ENCODE measurements around the gene SPATA32.

SPATA32 gene

DNA sequence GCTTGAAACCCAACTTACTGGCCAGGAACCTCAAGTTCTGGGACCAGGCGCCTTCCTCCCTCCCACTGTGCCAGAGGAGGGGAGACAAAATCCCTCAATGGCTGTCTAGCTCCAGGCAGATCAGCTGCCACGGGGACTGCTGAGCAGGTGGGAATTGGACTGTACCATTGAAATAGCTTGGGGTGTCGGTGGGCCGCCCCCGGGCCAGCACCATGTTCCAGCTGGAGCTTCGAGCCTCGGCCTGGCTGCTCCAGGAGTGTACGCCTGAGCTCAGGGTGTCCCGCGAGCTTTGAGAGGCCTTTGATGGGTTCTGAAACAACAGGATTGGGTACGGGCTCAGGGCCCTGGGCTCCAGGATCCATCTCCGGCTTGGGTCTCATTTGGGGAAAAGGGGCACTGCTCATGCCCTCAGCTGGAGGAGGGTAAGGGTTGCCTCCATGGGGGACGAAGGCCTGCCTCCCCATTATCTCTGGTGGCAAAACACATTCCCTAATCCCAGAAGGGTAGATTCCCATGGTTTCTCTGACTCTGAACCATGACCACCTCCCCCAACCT, 4.6 kb upstream of the SPATA32 start:
- peak overlapping the region; percentile 25 for H3K9ac ChIP-seq (ENCODE audit: low read depth, low read length)
- H3K4me2 ChIP-seq (ENCODE audit: low read length): peak overlapping the region; percentile 28
- H3K27me3 ChIP-seq (ENCODE audit: control insufficient read depth, insufficient read depth, low read length): no peaks in the 10 kb centered on the region
- H3K4me1 ChIP-seq (ENCODE audit: control insufficient read depth, insufficient read depth, low read length): peaks cover 47% of the 10 kb centered on the region
- peaks cover 83% of the 10 kb centered on the region for H3K36me3 ChIP-seq (ENCODE audit: insufficient read depth, low read length)
- H3K4me3 ChIP-seq (ENCODE audit: low read length): no peak overlapping the region
- H3K9me3 ChIP-seq (replicated peaks; ENCODE audit: low read length): no peaks in the 10 kb centered on the region

GRCh38 chr17:45265821-45266220, 3.9 kb upstream of the SPATA32 start:
- Histone ChIP-seq H3K4me2 (ENCODE audit: low read length) (peak overlapping the region; percentile 28), H3K4me1 (ENCODE audit: control insufficient read depth, insufficient read depth, low read length) (peaks cover 50% of the 10 kb centered on the region), H3K9ac (ENCODE audit: low read depth, low read length) (no peak overlapping the region), H3K27me3 (ENCODE audit: control insufficient read depth, insufficient read depth, low read length) (no peaks in the 10 kb centered on the region), H3K9me3 (replicated peaks; ENCODE audit: low read length) (no peaks in the 10 kb centered on the region), H3K36me3 (ENCODE audit: insufficient read depth, low read length) (peaks cover 79% of the 10 kb centered on the region), H3K4me3 (ENCODE audit: low read length) (no peak overlapping the region)

- H3K4me2 ChIP-seq (ENCODE audit: low read length): no peak overlapping the region
- H3K27me3 ChIP-seq (ENCODE audit: control insufficient read depth, insufficient read depth, low read length): no peaks in the 10 kb centered on the region
- H3K9ac ChIP-seq (ENCODE audit: low read depth, low read length): no peak overlapping the region
- H3K36me3 ChIP-seq (ENCODE audit: insufficient read depth, low read length): peaks cover 71% of the 10 kb centered on the region
- H3K4me1 ChIP-seq (ENCODE audit: control insufficient read depth, insufficient read depth, low read length): peaks cover 50% of the 10 kb centered on the region
- H3K4me3 ChIP-seq (ENCODE audit: low read length): no peak overlapping the region
- no peaks in the 10 kb centered on the region for H3K9me3 ChIP-seq (replicated peaks; ENCODE audit: low read length)
Observed at GRCh38 chr17:45264988-45265387, 3.1 kb upstream of the SPATA32 start.

DNA sequence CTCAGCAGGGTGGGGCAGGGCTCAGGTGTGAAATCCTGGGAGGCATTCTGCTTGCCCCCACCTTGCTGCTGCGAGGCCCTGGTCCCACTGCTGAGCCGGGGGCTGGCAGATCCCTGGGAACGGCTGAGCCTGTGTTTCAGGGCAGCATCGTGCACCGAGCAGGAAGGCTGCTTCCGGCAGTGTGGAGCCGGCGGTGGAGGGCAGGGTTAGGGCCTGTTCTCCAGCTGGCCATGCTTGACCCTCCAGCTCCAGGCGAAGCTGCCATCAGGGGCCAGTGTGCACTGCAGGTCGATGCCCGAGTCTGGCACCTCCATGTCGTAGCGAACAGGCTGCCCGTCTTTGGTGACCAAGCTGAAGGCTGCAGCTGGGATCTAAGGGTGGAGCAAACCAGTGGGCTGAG, 2.5 kb upstream of the SPATA32 start:
- H3K4me1 ChIP-seq (ENCODE audit: control insufficient read depth, insufficient read depth, low read length): peaks cover 50% of the 10 kb centered on the region
- H3K9ac ChIP-seq (ENCODE audit: low read depth, low read length): no peak overlapping the region
- H3K27me3 ChIP-seq (ENCODE audit: control insufficient read depth, insufficient read depth, low read length): no peaks in the 10 kb centered on the region
- H3K4me2 ChIP-seq (ENCODE audit: low read length): no peak overlapping the region
- H3K4me3 ChIP-seq (ENCODE audit: low read length): no peak overlapping the region
- no peaks in the 10 kb centered on the region for H3K9me3 ChIP-seq (replicated peaks; ENCODE audit: low read length)
- H3K36me3 ChIP-seq (ENCODE audit: insufficient read depth, low read length): peaks cover 66% of the 10 kb centered on the region

GRCh38 chr17:45263477-45263860, 1.6 kb upstream of the SPATA32 start:
- Histone ChIP-seq H3K27me3 (ENCODE audit: control insufficient read depth, insufficient read depth, low read length) (no peaks in the 10 kb centered on the region), H3K4me2 (ENCODE audit: low read length) (no peak overlapping the region), H3K9me3 (replicated peaks; ENCODE audit: low read length) (no peaks in the 10 kb centered on the region), H3K4me1 (ENCODE audit: control insufficient read depth, insufficient read depth, low read length) (peaks cover 50% of the 10 kb centered on the region), H3K9ac (ENCODE audit: low read depth, low read length) (no peak overlapping the region), H3K36me3 (ENCODE audit: insufficient read depth, low read length) (peaks cover 56% of the 10 kb centered on the region), H3K4me3 (ENCODE audit: low read length) (no peak overlapping the region)

DNA sequence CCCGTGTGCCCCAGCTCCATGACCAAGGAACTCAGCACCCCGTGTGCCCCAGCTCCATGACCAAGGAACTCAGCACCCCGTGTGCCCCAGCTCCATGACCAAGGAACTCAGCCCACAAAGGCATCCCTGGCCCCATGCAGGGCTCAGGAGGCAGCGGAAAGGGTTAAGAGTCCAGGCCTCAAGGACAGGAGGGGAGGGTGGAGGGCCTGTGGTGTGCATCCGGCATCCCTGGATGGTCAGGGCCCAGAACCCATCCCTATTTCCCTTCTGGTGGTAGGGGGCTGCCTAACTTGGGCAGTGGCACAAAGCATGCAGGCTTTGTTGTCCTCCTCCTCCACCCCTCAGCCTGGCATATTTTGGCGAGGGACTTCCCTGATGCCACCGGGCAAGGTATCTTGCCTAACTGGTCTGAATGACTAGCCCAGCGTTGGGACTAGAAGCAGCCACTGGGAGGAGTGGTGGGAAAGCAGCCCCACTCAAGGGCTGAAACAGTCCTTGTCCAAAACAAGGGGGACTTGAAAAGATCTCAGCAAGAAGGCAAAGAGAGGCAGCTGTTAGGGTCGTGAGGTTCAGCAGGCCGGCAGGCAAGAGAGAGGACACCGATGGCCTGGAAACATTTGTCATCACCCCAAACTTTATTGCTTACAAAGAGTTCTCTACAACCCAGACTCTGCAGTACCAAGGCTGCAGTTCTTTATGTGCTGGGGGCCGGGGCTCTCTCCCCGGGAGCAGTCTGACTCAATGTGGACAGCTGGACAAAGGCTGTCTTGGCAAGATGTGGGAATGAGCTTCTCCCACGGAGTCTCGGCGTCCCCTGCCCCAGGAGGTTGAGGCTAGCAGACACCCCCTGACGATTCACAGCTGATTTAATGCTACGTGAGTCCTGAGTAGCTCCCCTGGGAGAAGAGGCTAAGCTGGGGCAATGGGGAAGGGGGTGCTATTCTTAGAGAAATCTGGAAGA, 902 bp upstream of the SPATA32 start:
- Histone ChIP-seq H3K4me1 (ENCODE audit: control insufficient read depth, insufficient read depth, low read length) (peaks cover 50% of the 10 kb centered on the region), H3K9ac (ENCODE audit: low read depth, low read length) (peak overlapping the region; percentile 10), H3K4me2 (ENCODE audit: low read length) (peak overlapping the region; percentile 44), H3K9me3 (replicated peaks; ENCODE audit: low read length) (no peaks in the 10 kb centered on the region), H3K4me3 (ENCODE audit: low read length) (no peak overlapping the region), H3K36me3 (ENCODE audit: insufficient read depth, low read length) (peaks cover 49% of the 10 kb centered on the region), H3K27me3 (ENCODE audit: control insufficient read depth, insufficient read depth, low read length) (no peaks in the 10 kb centered on the region)

GRCh38 chr17:45260204-45260783, 1.6 kb downstream of the SPATA32 start:
- H3K4me3 ChIP-seq (ENCODE audit: low read length): no peak overlapping the region
- H3K9me3 ChIP-seq (replicated peaks; ENCODE audit: low read length): no peaks in the 10 kb centered on the region
- peaks cover 30% of the 10 kb centered on the region for H3K4me1 ChIP-seq (ENCODE audit: control insufficient read depth, insufficient read depth, low read length)
- no peaks in the 10 kb centered on the region for H3K27me3 ChIP-seq (ENCODE audit: control insufficient read depth, insufficient read depth, low read length)
- no peak overlapping the region for H3K4me2 ChIP-seq (ENCODE audit: low read length)
- H3K36me3 ChIP-seq (ENCODE audit: insufficient read depth, low read length): peaks cover 31% of the 10 kb centered on the region
- no peak overlapping the region for H3K9ac ChIP-seq (ENCODE audit: low read depth, low read length)

- Histone ChIP-seq H3K27me3 (ENCODE audit: control insufficient read depth, insufficient read depth, low read length) (no peaks in the 10 kb centered on the region), H3K9me3 (replicated peaks; ENCODE audit: low read length) (no peaks in the 10 kb centered on the region), H3K36me3 (ENCODE audit: insufficient read depth, low read length) (peaks cover 18% of the 10 kb centered on the region), H3K4me2 (ENCODE audit: low read length) (no peak overlapping the region), H3K9ac (ENCODE audit: low read depth, low read length) (no peak overlapping the region), H3K4me1 (ENCODE audit: control insufficient read depth, insufficient read depth, low read length) (peaks cover 29% of the 10 kb centered on the region), H3K4me3 (ENCODE audit: low read length) (no peak overlapping the region)
Observed at GRCh38 chr17:45258981-45259380, 2.9 kb downstream of the SPATA32 start.

GRCh38 chr17:45257115-45257514, 4.8 kb downstream of the SPATA32 start:
- Histone ChIP-seq H3K9ac (ENCODE audit: low read depth, low read length) (no peak overlapping the region), H3K9me3 (replicated peaks; ENCODE audit: low read length) (no peaks in the 10 kb centered on the region), H3K36me3 (ENCODE audit: insufficient read depth, low read length) (peaks cover 1% of the 10 kb centered on the region), H3K4me3 (ENCODE audit: low read length) (no peak overlapping the region), H3K27me3 (ENCODE audit: control insufficient read depth, insufficient read depth, low read length) (no peaks in the 10 kb centered on the region), H3K4me2 (ENCODE audit: low read length) (no peak overlapping the region), H3K4me1 (ENCODE audit: control insufficient read depth, insufficient read depth, low read length) (peaks cover 15% of the 10 kb centered on the region)

- Histone ChIP-seq H3K4me1 (ENCODE audit: control insufficient read depth, insufficient read depth, low read length) (peaks cover 7% of the 10 kb centered on the region), H3K36me3 (ENCODE audit: insufficient read depth, low read length) (no peaks in the 10 kb centered on the region), H3K9ac (ENCODE audit: low read depth, low read length) (no peak overlapping the region), H3K4me2 (ENCODE audit: low read length) (no peak overlapping the region), H3K9me3 (replicated peaks; ENCODE audit: low read length) (no peaks in the 10 kb centered on the region), H3K4me3 (ENCODE audit: low read length) (no peak overlapping the region), H3K27me3 (ENCODE audit: control insufficient read depth, insufficient read depth, low read length) (no peaks in the 10 kb centered on the region)
Observed at GRCh38 chr17:45256114-45256966, 5.6 kb downstream of the SPATA32 start.

DNA sequence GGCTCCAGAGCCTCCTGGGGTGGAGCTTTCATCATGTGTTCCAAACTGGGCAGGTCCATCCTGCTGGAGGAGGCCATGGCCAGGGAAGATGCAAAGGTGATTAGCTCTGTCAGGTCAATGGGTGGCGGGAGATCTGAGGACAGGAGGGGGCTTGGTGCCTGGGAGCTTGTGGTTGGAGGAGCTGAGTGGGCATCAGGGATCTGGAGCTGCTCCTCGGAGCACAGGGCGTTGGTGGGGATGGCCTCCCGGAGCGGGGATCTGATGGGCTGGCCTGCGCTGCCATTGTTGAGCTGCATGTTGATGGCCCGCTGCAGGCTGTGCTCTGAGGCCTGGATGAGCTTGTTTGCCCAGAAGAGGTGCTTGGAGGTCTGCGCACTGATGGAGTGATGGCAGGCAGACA, 6.5 kb downstream of the SPATA32 start:
- Histone ChIP-seq H3K9ac (ENCODE audit: low read depth, low read length) (no peak overlapping the region), H3K4me3 (ENCODE audit: low read length) (no peak overlapping the region), H3K4me2 (ENCODE audit: low read length) (no peak overlapping the region), H3K4me1 (ENCODE audit: control insufficient read depth, insufficient read depth, low read length) (peaks cover 5% of the 10 kb centered on the region), H3K9me3 (replicated peaks; ENCODE audit: low read length) (no peaks in the 10 kb centered on the region), H3K36me3 (ENCODE audit: insufficient read depth, low read length) (no peaks in the 10 kb centered on the region), H3K27me3 (ENCODE audit: control insufficient read depth, insufficient read depth, low read length) (no peaks in the 10 kb centered on the region)
